ENCODE data around the gene TTLL11.

Gene TTLL11

GRCh38 chr9:121992571-121993212, 100.4 kb downstream of the TTLL11 start:
- H3K4me3 ChIP-seq (ENCODE audit: low read depth, low read length) = no peak overlapping the region
- peak; percentile 88 for DNase-seq (ENCODE audit: low read depth)
- TF ChIP-seq, protein P1, sequence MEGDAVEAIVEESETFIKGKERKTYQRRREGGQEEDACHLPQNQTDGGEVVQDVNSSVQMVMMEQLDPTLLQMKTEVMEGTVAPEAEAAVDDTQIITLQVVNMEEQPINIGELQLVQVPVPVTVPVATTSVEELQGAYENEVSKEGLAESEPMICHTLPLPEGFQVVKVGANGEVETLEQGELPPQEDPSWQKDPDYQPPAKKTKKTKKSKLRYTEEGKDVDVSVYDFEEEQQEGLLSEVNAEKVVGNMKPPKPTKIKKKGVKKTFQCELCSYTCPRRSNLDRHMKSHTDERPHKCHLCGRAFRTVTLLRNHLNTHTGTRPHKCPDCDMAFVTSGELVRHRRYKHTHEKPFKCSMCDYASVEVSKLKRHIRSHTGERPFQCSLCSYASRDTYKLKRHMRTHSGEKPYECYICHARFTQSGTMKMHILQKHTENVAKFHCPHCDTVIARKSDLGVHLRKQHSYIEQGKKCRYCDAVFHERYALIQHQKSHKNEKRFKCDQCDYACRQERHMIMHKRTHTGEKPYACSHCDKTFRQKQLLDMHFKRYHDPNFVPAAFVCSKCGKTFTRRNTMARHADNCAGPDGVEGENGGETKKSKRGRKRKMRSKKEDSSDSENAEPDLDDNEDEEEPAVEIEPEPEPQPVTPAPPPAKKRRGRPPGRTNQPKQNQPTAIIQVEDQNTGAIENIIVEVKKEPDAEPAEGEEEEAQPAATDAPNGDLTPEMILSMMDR (conservative IDR thresholded peaks at IDR 0.05; ENCODE audit: low read depth, low read length) = peak; percentile 82

DNA sequence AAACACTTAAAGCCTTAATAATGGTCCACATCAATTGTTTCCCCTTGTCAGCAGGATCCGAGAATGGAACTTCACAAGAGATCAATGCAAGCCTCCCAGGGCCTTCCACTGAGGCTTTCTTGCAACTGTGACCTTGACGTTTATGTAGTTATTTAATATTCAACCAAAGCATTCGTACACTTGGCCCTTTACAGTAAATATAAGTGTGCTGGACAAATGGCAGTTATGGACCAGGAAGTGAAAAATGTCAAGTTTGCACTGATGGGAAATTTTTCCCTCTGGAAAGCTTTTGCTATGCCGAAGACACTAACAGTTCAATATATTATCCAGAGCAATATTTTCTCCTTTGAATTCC, 101.8 kb downstream of the TTLL11 start:
- no peak overlapping the region for H3K4me3 ChIP-seq (ENCODE audit: low read depth, low read length)
- TF ChIP-seq, protein P1 (conservative IDR thresholded peaks at IDR 0.05; ENCODE audit: low read depth, low read length) = no peak
- no peak for DNase-seq (ENCODE audit: low read depth)

DNA sequence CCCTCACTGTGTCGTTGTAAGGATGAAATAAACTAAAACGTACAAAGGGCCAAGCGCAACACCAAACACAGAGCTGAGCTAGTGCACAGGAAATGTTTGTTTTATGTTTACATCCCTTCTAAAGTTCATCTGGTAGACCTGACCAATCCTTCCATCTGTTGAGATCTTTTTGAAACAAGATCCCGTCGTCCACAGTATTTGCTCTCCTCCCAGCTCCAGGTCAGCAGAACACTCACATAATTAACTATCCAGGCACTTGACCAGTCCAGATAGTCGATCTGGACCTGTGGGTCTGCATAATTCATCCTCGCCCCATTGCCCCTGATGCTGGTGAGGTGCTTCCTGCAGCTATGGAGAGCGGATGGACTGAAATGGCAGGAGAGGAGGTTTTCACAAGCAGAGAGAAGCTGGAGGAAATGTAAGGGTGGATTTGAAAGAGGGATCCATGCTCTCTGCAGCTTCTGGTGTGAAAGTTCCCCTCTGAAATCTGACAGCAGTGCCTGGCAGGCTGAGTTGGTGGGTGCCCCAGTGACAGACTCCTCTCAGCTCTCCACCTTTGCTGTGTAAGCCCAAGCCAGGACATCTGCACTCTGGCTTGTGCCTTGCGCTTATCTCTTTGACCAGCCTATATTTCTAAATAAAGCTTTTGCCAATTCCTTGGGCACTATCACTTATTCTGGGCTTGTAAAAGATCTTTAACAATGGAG, 102.4 kb downstream of the TTLL11 start:
- TF ChIP-seq, protein P1 (conservative IDR thresholded peaks at IDR 0.05; ENCODE audit: low read depth, low read length) = no peak
- no peak overlapping the region for H3K4me3 ChIP-seq (ENCODE audit: low read depth, low read length)
- DNase-seq (ENCODE audit: low read depth) = no peak

GRCh38 chr9:121989010-121989409, 104.1 kb downstream of the TTLL11 start:
- TF ChIP-seq, protein P1 (conservative IDR thresholded peaks at IDR 0.05; ENCODE audit: low read depth, low read length) = peak; percentile 68
- DNase-seq (ENCODE audit: low read depth) = peak; percentile 56
- H3K4me3 ChIP-seq (ENCODE audit: low read depth, low read length) = no peak overlapping the region

DNA sequence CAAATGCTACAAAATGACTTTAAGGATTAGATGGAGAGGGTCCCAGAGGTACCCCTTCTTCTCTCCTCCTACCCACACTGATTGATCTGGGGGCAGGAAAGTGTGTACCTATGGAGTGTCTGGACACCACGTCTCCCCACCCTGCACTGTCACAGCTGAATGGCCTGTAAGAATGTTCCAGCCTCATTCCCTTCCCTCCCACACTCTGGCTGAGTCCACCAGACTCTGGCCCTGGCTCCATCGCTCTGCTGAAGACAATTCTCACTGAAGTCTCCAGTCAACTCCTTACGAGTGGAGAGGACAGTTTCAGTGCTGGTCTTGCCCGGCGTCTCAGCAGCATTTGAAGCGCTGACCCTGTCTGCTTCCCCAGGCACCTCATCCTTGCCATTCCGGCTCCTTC, 105.8 kb downstream of the TTLL11 start:
- TF ChIP-seq, protein P1 (conservative IDR thresholded peaks at IDR 0.05; ENCODE audit: low read depth, low read length) = no peak
- H3K4me3 ChIP-seq (ENCODE audit: low read depth, low read length) = no peak overlapping the region
- DNase-seq (ENCODE audit: low read depth) = no peak

DNA sequence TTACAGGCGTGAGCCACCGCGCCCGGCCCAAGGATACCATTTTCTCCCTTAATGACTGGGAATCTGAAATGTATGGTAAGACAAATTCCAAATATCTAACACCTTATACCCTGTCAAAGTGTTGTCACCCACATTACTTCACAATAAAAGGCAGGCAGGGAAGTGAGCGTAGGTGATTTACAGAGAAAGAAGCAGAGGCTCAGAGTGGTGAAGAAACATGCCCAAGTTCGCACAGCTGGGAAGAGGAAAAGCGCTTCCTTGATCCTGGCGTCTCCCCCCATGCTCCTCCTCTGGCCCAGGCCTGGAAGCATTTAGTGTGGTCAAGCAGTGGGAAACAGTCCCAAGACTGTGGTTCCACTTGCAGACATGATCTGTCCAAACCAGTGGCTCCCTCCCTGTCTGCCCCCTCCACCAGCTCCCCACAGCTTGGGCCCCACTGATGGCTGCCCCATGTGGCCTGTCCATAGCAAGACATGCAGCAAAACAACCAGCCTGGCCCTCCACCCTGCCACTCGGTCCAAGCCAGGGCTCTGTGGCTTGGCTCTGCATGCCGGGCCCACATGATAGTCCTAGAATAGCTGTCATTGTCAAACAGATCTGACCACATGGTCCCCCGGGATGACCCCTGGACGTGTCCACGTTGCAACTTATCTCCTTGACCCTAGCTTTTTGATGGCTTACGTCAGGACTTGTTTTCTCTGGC, 107.2 kb downstream of the TTLL11 start:
- H3K4me3 ChIP-seq (ENCODE audit: low read depth, low read length) = no peak overlapping the region
- TF ChIP-seq, protein P1 (conservative IDR thresholded peaks at IDR 0.05; ENCODE audit: low read depth, low read length) = peak; percentile 24
- DNase-seq (ENCODE audit: low read depth) = no peak
